Fibroblast of skin of right quadriceps (primary cell): ENCODE results near the gene BTN3A1.
A peak's percentile ranks its signal among the peaks of the same experiment; 100 is the strongest.

Experiments used
- DNase-seq: peaks from one replicate; pipeline ENCODE4 v3.0.0-alpha.2; 2013

The BTN3A1 gene

GRCh38 chr6:26380256-26380655, 21.8 kb upstream of the BTN3A1 start:
- DNase-seq = no peak

- DNase-seq = no peak
Observed at GRCh38 chr6:26382121-26382520, 20.0 kb upstream of the BTN3A1 start.

- DNase-seq = peak; percentile 52
Observed at GRCh38 chr6:26383624-26384417, 18.3 kb upstream of the BTN3A1 start.

GRCh38 chr6:26385734-26386125, 16.3 kb upstream of the BTN3A1 start:
- DNase-seq = no peak

GRCh38 chr6:26387565-26387964, 14.5 kb upstream of the BTN3A1 start:
- DNase-seq = no peak

- DNase-seq = no peak
Observed at GRCh38 chr6:26388014-26388413, 14.1 kb upstream of the BTN3A1 start.

GRCh38 chr6:26388441-26388840, 13.6 kb upstream of the BTN3A1 start:
- no peak for DNase-seq

GRCh38 chr6:26389349-26389894, 12.7 kb upstream of the BTN3A1 start:
- DNase-seq = peak; percentile 48

- DNase-seq = no peak
Observed at GRCh38 chr6:26390531-26390930, 11.5 kb upstream of the BTN3A1 start.

GRCh38 chr6:26392932-26393636, 9.0 kb upstream of the BTN3A1 start:
- DNase-seq = no peak

GRCh38 chr6:26394289-26394688, 7.8 kb upstream of the BTN3A1 start:
- peak; percentile 73 for DNase-seq

GRCh38 chr6:26398555-26398954, 3.5 kb upstream of the BTN3A1 start:
- no peak for DNase-seq

- no peak for DNase-seq
Observed at GRCh38 chr6:26400626-26401025, 1.4 kb upstream of the BTN3A1 start.

GRCh38 chr6:26401389-26401986, 587 bp upstream of the BTN3A1 start:
- no peak for DNase-seq

- no peak for DNase-seq
Observed at GRCh38 chr6:26403893-26404292, 1.8 kb downstream of the BTN3A1 start.

GRCh38 chr6:26404546-26404945, 2.5 kb downstream of the BTN3A1 start:
- no peak for DNase-seq

- DNase-seq = no peak
Observed at GRCh38 chr6:26408828-26409730, 7.0 kb downstream of the BTN3A1 start.

- DNase-seq = no peak
Observed at GRCh38 chr6:26411751-26412150, 9.7 kb downstream of the BTN3A1 start.

GRCh38 chr6:26412228-26412627, 10.2 kb downstream of the BTN3A1 start:
- DNase-seq = no peak

- DNase-seq = no peak
Observed at GRCh38 chr6:26412954-26413353, 10.9 kb downstream of the BTN3A1 start.

GRCh38 chr6:26414281-26414680, 12.2 kb downstream of the BTN3A1 start:
- no peak for DNase-seq

GRCh38 chr6:26415036-26415614, 13.1 kb downstream of the BTN3A1 start:
- DNase-seq = no peak
